ENCODE data around the gene TTC17. TPM values are rescaled to one million over a fixed set of nuclear protein-coding genes. Genes with fewer than 3 reads are reported as not detected.
A peak's percentile ranks its signal among the peaks of the same experiment; 100 is the strongest.

The TTC17 gene
- total and polyA plus RNA-seq, 10 donors: 31.1 to 208 (median 109) TPM

- Histone ChIP-seq H3K36me3 (no peaks in the 10 kb centered on the region), H3K27me3 (replicated peaks in 1 of 7) (no peaks in the 10 kb centered on the region), H3K4me1 (peaks cover 0 to 12% (median 8%) of the 10 kb centered on the region in 6 donors), H3K4me3 (no peak overlapping the region), H3K27ac (no peak overlapping the region), H3K9me3 (no peaks in the 10 kb centered on the region)
- intact Hi-C loops (cut with DNase I; ENCODE audit: low total_unique reads): no loop called here
- no peak for DNase-seq
- 88 to 95% (median 91%) methylated on average over 4 of the region's 4 CpGs for WGBS, 5 donors
- TF ChIP-seq POLR2A (IDR thresholded peaks at IDR 0.05): no peak
- no peak for TF ChIP-seq POLR2AphosphoS5 (IDR thresholded peaks at IDR 0.05)
- no peak for TF ChIP-seq CTCF (IDR thresholded peaks at IDR 0.05 in 8 of 11, conservative IDR thresholded peaks at IDR 0.05 in 3 of 11)
Observed at GRCh38 chr11:43354311-43354710, 4.4 kb upstream of the TTC17 start.

- no peaks in the 10 kb centered on the region for H3K27me3 ChIP-seq (replicated peaks in 1 of 7)
- H3K9me3 ChIP-seq: no peaks in the 10 kb centered on the region
- H3K4me3 ChIP-seq: no peak overlapping the region
- TF ChIP-seq POLR2A (IDR thresholded peaks at IDR 0.05) (no peak), CTCF (IDR thresholded peaks at IDR 0.05 in 8 of 11, conservative IDR thresholded peaks at IDR 0.05 in 3 of 11) (no peak)
- intact Hi-C loops (cut with DNase I; ENCODE audit: low total_unique reads): no loop called here
- H3K4me1 ChIP-seq: peaks cover 19 to 32% (median 27%) of the 10 kb centered on the region in 6 donors
- DNase-seq: no peak
- no peak overlapping the region for H3K27ac ChIP-seq
- no peaks in the 10 kb centered on the region for H3K36me3 ChIP-seq
Observed at GRCh38 chr11:43356336-43356735, 2.4 kb upstream of the TTC17 start.

- no peak for DNase-seq
- peak overlapping the region; percentile 82 to 97 (median 96) for H3K4me3 ChIP-seq
- peaks cover 0 to 9% (median 0%) of the 10 kb centered on the region in 6 donors for H3K36me3 ChIP-seq
- no peaks in the 10 kb centered on the region for H3K27me3 ChIP-seq (replicated peaks in 1 of 7)
- H3K9me3 ChIP-seq: no peaks in the 10 kb centered on the region
- TF ChIP-seq POLR2AphosphoS5 (IDR thresholded peaks at IDR 0.05): no peak
- TF ChIP-seq POLR2A (IDR thresholded peaks at IDR 0.05): no peak
- TF ChIP-seq CTCF (IDR thresholded peaks at IDR 0.05 in 8 of 11, conservative IDR thresholded peaks at IDR 0.05 in 3 of 11): no peak
- WGBS, 5 donors: 7 to 10% (median 8%) methylated on average over 16 of the region's 16 CpGs
- H3K4me1 ChIP-seq: peaks cover 22 to 52% (median 34%) of the 10 kb centered on the region in 6 donors
- H3K27ac ChIP-seq: peak overlapping the region; percentile 88 to 97 (median 92)
- intact Hi-C loops (cut with DNase I; ENCODE audit: low total_unique reads): no loop called here
Observed at GRCh38 chr11:43358279-43358800, 380 bp upstream of the TTC17 start.

- intact Hi-C loops (cut with DNase I; ENCODE audit: low total_unique reads): no loop called here
- no peak for TF ChIP-seq CTCF (IDR thresholded peaks at IDR 0.05 in 8 of 11, conservative IDR thresholded peaks at IDR 0.05 in 3 of 11)
- TF ChIP-seq POLR2A (IDR thresholded peaks at IDR 0.05): no peak
- no peak for TF ChIP-seq POLR2AphosphoS5 (IDR thresholded peaks at IDR 0.05)
Observed at GRCh38 chr11:43359422-43359818, 700 bp downstream of the TTC17 start.

More at GRCh38 chr11:43359422-43359818, 700 bp downstream of the TTC17 start:
- Histone ChIP-seq H3K27ac (peak overlapping the region; percentile 88 to 97 (median 92)), H3K9me3 (no peaks in the 10 kb centered on the region), H3K4me1 (peaks cover 22 to 55% (median 34%) of the 10 kb centered on the region in 6 donors), H3K36me3 (peaks cover 0 to 9% (median 0%) of the 10 kb centered on the region in 6 donors), H3K4me3 (peak overlapping the region; percentile 82 to 97 (median 96)), H3K27me3 (replicated peaks in 1 of 7) (no peaks in the 10 kb centered on the region)
- no peak for DNase-seq
- WGBS, 5 donors: 0 to 1% (median 0%) methylated on average over 8 to 14 of the region's 14 CpGs

Measured in spleen (tissue), 11 donors.